Activated naive CD4-positive, alpha-beta T cell treated with anti-CD3 and anti-CD28 coated beads, Interleukin-2, amount 50 U/mL, for 24 hours (primary cell): ENCODE measurements around the gene MLIP.

Experiments
- H3K27ac Mint-ChIP-seq: one replicate; pipeline ENCODE4 v1.8.0; 2021; ENCODE audit warnings: mild to moderate bottlenecking, mixed read lengths
- H3K27me3 Mint-ChIP-seq: one replicate; pipeline ENCODE4 v1.8.0; 2021; ENCODE audit warnings: mixed read lengths
- H3K36me3 Mint-ChIP-seq: one replicate; pipeline ENCODE4 v1.8.0; 2021; ENCODE audit warnings: mixed read lengths
- H3K4me1 Mint-ChIP-seq: one replicate; pipeline ENCODE4 v1.8.0; 2021; ENCODE audit warnings: mixed read lengths
- H3K4me3 Mint-ChIP-seq: one replicate; pipeline ENCODE4 v1.8.0; 2021; ENCODE audit warnings: mild to moderate bottlenecking, mixed read lengths
- H3K9me3 Mint-ChIP-seq: one replicate; pipeline ENCODE4 v1.8.0; 2021; ENCODE audit warnings: mixed read lengths

MLIP gene

DNA sequence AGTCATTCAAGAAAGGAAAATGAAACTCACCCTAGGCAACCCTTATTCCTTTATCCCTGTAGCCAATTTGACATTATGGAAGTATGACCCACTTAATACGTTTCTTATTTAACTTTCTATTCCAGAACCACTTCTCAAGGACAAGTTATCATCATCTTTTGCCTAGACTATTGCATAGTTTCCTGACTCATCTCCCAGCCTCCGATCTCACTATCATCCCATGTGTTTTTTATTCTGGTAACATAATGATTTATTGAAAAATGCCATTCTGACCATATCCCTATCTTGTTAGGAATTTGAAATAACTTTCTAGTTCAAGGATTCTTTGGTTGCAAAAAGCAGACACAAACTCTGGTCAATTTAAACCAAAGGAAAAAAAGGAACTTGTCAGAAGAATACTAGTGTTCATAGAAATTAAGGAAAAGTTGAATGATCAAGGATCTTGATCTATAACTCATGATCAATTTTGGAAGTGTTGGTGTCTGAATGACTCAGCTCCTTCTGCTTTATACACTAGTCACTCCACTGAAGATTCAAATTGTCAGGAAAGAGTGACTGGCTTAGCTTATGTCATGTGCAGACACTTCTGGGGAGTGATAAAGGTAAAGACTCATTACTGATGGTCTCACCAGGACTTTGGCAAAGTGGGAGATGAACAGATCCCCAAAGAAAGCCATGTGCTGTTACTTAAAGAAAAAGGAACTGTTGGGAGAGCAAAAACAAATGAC lies 188.5 kb downstream of the MLIP start:
- Mint-ChIP-seq H3K36me3 (no peaks in the 10 kb centered on the region), H3K9me3 (peaks cover 4% of the 10 kb centered on the region), H3K4me1 (no peaks in the 10 kb centered on the region), H3K27ac (no peak overlapping the region), H3K4me3 (no peak overlapping the region), H3K27me3 (no peaks in the 10 kb centered on the region)

- no peaks in the 10 kb centered on the region for H3K9me3 Mint-ChIP-seq
- H3K36me3 Mint-ChIP-seq: no peaks in the 10 kb centered on the region
- H3K4me1 Mint-ChIP-seq: no peaks in the 10 kb centered on the region
- no peak overlapping the region for H3K27ac Mint-ChIP-seq
- no peaks in the 10 kb centered on the region for H3K27me3 Mint-ChIP-seq
- H3K4me3 Mint-ChIP-seq: no peak overlapping the region
Observed at GRCh38 chr6:54301770-54302169, 190.5 kb downstream of the MLIP start.

GRCh38 chr6:54307439-54307910 lies 196.2 kb downstream of the MLIP start:
- Mint-ChIP-seq H3K27me3 (no peaks in the 10 kb centered on the region), H3K36me3 (no peaks in the 10 kb centered on the region), H3K27ac (no peak overlapping the region), H3K9me3 (peaks cover 7% of the 10 kb centered on the region), H3K4me3 (no peak overlapping the region), H3K4me1 (no peaks in the 10 kb centered on the region)

DNA sequence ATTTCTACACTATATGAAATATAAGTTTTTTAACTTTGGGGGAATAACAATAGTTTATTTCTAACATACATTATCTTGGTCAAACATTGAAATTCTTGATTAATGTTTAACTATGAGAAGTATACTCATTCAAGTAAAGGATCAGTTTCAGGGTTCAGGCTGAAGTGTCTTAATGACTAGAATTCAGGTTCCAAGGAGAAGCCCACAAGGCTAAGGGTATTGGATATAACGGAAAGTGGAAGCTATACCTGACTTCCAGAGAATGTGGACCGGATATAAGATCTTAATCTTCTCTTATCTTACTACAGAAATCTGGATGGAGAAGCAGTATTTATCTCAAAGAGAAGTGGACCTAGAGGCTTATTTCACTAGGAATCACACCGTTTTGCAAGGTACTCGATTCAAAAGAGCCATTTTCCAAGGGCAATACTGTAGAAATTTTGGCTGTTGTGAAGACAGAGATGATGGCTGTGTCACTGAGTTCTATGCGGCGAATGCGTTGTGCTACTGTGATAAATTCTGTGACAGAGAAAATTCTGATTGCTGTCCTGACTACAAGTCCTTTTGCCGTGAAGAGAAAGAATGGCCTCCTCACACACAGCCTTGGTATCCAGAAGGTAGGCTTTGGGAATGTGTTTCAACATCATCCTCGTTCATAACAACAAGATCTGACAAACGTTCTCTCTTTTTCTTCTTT lies 197.2 kb downstream of the MLIP start, which contains the start of gene TINAG:
Gene TINAG (plus strand): TSS at position 153 of the 697 bp plus-strand sequence. CDS start 110 bp downstream, at position 263.
- Mint-ChIP-seq H3K4me1 (no peaks in the 10 kb centered on the region), H3K36me3 (no peaks in the 10 kb centered on the region), H3K4me3 (no peak within 1 kb of the TSS), H3K27me3 (no peaks in the 10 kb centered on the region), H3K27ac (no peak within 1 kb of the TSS), H3K9me3 (peaks cover 7% of the 10 kb centered on the region)

- Mint-ChIP-seq H3K9me3 (peaks cover 7% of the 10 kb centered on the region), H3K27ac (no peak overlapping the region), H3K4me3 (no peak overlapping the region), H3K4me1 (no peaks in the 10 kb centered on the region), H3K36me3 (no peaks in the 10 kb centered on the region), H3K27me3 (no peaks in the 10 kb centered on the region)
Observed at GRCh38 chr6:54308986-54309315, 197.7 kb downstream of the MLIP start.

DNA sequence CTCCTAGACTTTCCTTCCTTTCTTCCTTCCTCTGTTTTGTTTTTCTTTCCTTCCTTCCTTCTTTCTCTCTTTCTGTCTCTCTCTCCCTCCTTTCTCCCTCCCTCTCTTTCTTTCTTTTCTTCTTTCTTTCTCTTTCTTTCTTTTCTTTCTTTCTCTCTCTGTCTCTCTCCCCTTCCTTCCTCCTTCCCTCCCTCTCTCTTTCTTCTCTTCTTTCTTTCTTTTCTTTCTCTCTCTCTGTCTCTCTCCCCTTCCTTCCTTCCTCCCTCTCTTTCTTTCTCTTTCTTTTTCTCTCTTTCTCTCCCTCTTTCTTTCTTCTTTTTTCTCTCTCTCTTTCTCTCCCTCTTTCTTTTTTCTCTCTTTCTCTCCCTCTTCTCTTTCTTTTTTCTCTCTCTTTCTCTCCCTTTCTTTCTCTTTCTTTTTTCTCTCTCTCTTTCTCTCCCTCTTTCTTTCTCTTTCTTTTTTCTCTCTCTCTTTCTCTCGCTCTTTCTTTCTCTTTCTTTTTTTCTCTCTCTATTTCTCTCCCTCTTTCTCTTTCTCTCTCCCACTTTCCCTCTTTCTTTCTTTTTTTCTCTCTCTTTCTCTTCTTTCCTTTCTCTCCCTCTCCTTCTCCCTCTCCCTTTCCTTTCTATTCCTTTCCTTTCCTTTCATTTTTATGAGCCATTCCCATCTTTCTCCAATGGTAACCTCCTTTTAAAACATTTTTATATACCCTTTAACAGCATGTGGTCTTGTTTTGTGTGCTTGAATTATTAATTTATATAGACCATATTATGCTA lies 199.3 kb downstream of the MLIP start:
- H3K27ac Mint-ChIP-seq: no peak overlapping the region
- H3K4me1 Mint-ChIP-seq: no peaks in the 10 kb centered on the region
- peaks cover 7% of the 10 kb centered on the region for H3K9me3 Mint-ChIP-seq
- no peaks in the 10 kb centered on the region for H3K36me3 Mint-ChIP-seq
- H3K4me3 Mint-ChIP-seq: no peak overlapping the region
- no peaks in the 10 kb centered on the region for H3K27me3 Mint-ChIP-seq

- Mint-ChIP-seq H3K27me3 (no peaks in the 10 kb centered on the region), H3K4me1 (no peaks in the 10 kb centered on the region), H3K36me3 (no peaks in the 10 kb centered on the region), H3K4me3 (no peak overlapping the region), H3K9me3 (peaks cover 7% of the 10 kb centered on the region), H3K27ac (no peak overlapping the region)
Observed at GRCh38 chr6:54315656-54316055, 204.4 kb downstream of the MLIP start.
